AG20443 (cell line): ENCODE results near the gene ARHGDIG.

Source experiments
- DNase-seq: peaks from one replicate; pipeline ENCODE4 v3.0.0; 2012; ENCODE audit warnings: low spot score, mixed read lengths

Gene ARHGDIG

GRCh38 chr16:297832-298231, 17.4 kb downstream of the ARHGDIG start:
- DNase-seq = no peak

DNA sequence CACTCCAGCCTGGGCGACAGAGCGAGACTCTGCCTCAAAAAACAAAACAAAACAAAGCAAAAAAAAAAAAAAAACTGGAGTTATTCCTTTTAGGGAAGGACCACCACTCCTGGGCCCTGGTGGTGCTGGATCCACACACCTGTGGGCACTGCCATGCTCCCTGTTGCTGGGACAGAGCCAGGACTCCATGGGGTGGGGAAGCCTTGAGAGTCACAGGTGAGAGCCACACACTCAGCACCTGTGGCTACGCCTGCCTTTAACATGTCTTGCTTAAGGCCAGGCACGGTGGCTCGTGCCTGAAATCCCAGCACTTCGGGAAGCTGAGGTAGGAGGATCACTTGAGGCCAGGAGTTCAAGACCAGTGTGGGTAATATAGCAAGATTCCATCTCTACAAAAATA, 20.8 kb downstream of the ARHGDIG start:
- no peak for DNase-seq

DNA sequence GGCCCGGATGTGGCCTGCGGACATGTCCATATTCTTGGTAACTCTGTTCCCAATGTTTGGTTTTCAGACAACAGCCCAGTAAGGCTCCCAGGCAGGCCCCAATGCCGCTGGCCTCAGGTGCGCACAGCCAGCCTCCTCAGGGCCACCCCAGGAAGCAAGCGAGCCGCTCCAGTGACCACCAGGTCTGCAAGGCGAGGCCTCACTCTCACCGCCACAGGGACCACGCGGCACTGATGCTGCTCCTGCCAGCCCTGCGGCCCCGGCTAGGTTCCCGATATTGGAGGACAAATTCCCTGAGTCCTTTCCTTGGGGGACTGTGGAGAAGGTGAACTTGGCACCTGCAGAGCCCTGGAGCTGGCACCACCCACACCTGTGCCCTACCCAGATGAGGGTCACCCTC, 21.6 kb downstream of the ARHGDIG start:
- DNase-seq = no peak

DNA sequence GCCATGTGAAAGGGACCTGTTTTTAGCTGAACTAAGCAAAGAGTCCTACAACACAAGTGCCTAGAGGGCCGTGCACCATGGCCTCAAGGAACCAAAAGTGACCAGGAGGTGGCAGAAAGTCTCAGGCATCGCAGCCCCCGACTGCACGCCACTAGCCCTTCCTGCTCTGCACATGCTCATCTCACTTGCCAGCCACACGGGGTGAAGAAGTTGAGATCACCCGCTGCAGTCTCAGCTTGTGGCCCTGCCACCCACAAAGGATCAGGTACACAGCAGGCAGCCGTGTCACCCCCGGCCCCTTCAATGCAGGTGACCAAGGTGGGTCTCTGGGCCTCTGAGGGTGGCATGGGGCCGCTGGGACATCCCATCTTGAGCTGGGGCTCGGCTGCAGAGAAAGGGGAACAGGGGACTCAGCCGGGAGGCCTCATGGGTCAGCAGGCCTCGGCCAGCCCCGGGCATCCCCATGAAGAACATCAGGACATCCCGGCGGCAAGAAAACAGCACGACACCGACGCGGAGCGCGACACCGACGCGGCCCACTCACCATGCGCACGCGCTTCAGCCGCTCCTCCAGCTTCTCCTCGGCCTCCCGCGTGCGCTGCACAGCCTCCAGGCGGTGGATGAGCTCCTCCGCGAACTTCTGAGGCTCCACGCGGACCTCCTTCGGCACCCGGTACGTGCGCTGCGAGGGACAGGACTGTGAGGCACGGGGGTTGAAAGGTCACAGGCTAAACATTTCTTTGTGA, 23.5 kb downstream of the ARHGDIG start:
- DNase-seq = no peak

DNA sequence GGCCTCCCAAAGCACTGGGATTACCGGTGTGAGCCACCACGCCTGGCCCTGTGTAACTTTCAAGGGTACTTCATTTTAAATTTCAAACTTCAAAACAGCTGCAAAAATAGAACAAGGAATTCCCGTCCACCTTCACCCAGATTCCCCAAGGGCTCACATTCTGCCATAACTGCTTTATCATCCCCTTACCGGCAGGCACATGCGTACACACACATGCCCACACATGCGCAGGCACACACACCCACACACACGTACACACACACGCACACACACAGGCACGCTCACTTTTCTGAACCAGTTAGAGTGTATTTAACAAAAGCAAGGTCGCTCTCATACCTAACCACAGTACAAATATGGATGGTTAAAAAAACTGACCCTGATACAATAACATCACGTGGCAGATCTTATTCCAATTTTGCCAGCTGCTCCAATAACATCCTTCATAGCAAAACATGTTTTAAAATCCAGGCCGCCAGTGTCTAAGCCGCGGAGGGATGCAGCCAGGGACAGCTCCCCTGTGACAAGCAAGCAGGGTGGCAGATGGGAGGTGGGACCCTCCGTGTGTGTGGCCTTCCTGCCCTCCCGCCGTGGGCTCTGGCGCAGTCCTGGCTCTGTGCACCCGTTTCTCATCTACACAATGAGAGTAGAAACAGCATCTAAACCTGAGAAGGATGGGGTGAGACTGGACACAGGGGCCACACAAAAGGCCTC, 25.7 kb downstream of the ARHGDIG start:
- DNase-seq = no peak

DNA sequence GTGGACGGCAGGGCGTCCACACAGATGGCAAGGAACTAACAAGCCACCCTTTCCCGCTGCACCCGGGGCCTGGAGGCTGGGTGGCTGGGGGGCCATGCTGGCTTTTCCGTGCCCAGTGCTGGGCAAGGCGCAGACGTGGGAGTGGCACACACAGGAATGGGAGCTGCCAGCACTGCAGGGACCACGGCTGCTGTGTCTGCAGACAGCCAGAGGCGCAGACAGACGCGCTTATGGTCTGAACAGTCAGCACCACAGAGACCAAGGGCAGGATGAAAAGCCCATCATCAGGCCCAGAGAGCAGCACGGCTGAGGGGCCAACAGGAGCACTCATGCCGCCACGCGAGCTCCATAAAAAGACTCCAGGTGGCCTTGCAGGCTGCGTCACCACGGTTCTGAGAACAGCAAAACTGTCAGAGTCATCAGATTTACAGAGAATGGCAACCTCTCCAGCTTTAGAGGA, 26.6 kb downstream of the ARHGDIG start:
- no peak for DNase-seq

DNA sequence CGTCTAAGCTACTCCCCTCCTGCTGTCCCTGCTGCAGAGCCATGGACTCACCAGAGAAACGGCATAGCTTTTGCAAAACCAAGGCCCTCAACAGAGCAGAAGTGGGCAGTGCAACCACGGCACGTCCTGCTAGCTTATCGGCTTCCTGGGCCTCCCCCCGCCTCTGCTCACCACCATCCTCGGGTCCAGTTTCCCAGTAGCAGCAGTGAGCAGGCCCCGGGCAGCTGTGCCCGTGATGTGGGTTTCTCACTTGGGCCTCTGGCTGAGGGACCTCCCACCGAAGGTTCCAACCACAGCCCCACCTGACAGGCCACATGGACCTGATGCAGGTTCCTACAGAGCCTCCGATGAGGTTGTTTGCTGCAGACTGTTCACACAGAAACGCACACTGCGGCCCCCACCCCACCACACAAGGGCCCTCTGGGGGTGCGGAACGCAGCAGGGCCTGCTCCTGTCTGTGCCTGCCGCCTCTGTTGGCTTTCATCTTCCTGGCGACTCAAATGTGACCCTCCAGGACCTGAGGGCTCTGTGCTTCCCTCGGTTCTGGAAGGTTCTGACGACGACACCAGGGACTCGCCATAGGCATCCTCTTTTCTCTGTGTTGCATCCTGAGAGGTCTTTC, 27.4 kb downstream of the ARHGDIG start:
- no peak for DNase-seq

DNA sequence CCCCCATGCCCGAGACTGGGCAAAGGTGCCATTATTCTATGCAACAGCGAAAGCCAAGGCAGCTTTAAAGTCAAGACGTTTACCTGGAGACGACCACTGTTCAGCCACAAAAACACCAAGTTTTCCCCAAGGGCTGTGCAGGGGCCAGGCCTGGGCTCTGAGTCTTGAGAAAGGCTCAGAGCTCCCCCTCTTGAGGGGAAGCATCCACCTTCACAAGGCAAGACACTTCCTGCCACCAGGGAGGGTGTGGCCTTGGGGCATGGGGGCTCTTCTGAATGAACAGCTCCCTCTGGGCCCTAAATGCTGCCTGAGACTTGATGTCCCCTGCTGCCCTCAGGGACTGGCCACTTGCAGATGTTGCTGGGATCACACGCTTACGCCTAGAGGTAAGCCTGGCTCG, 29.1 kb downstream of the ARHGDIG start:
- no peak for DNase-seq

- DNase-seq = no peak
These were observed 31.3 kb downstream of the ARHGDIG start for GRCh38 chr16:311725-312124.

GRCh38 chr16:314351-314750, 34.0 kb downstream of the ARHGDIG start:
- no peak for DNase-seq

GRCh38 chr16:314795-315299, 34.5 kb downstream of the ARHGDIG start:
- DNase-seq = no peak

DNA sequence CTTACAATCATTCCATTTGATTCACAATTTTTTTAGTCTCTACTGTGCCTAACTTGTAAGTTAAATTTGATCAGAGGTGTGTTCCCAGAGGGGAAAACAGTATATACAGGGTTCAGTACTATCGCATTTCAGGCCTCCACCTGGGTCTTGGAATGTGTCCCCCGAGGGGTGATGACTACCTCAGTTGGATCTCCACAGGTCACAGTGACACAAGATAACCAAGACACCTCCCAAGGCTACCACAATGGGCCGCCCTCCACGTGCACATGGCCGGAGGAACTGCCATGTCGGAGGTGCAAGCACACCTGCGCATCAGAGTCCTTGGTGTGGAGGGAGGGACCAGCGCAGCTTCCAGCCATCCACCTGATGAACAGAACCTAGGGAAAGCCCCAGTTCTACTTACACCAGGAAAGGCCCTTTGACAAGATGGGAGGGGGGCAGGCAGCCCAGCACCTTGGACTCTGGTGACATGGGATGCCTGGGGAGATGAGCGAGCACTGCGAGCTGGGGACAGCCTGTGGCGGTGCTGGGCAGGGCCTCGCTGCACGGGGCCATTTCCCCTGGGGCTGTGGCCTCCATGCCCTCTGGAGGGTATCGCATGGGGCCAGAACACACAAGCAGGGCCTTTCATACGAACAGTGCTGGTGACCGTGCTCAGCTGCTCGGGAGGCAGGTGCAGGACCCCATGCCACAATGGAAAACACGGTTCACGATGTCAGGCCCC, 36.5 kb downstream of the ARHGDIG start:
- no peak for DNase-seq

- DNase-seq = no peak
These were observed 37.2 kb downstream of the ARHGDIG start for GRCh38 chr16:317583-317982.

DNA sequence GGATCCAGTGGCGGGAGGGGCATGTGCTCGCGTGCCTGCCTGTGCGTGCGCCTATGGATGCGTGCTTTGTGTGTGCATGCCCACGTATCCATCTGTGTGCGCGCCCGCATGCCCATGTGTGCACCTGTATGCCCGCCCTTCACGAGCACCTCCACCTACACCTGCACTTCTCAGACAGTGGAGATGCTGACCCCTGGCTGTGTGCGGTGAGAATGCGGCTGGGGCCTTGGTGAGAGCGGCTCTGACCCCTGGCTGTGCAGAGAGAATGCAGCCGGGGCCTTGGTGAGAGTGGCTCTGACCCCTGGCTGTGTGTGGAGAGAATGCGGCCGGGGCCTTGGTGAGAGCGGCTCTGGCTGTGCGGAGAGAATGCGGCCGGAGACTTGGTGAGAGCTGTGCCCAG, 38.2 kb downstream of the ARHGDIG start:
- no peak for DNase-seq

- DNase-seq = no peak
These were observed 39.8 kb downstream of the ARHGDIG start for GRCh38 chr16:320206-320605.

DNA sequence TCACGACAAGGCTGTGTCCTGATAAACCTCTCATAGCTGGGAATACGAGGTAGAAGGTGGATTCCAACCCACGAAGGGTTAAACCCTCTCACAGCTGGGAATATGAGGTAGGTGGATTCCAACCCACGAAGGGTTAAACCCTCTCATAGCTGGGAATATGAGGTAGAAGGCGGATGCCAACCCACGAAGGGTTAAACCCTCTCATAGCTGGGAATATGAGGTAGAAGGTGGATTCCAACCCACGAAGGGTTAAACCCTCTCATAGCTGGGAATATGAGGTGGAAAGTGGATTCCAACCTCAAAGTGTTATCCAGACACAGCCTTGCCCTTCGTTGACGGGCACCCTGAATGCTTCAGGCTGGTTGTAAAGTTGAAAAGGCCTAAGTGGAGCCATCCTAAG, 41.1 kb downstream of the ARHGDIG start:
- DNase-seq = no peak

DNA sequence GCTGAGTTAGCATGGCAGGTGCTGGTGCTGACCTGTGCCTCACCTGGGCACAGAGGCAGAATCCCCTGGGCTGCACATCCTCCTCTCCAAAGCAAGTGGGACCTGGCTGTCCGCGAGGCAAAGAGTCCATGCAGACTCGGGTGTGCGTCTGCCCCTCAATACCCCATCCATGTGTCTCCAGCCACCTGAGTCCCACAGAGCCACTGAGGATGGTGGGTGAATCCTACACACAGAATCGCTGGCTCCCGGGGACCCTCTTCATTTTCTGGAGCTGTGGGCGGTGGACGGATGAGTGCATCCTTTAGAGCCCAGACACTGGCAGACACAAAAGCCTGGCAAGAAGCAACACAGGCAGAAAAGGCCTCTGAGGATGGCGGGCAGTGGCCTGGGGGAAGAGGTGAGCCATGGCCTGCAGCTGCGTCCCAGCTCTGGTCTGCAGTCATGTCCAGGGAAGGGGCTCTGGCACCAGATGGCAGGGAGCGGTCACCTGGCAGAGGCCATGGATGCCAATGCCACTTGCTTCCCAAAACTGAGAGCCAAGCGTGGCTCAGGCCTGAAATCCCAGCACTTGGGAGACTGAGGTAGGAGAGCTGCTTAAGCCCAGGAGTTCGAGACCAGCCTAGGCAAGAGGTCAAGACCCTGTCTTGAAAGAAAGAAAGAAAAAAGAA, 42.2 kb downstream of the ARHGDIG start:
- DNase-seq = no peak

DNA sequence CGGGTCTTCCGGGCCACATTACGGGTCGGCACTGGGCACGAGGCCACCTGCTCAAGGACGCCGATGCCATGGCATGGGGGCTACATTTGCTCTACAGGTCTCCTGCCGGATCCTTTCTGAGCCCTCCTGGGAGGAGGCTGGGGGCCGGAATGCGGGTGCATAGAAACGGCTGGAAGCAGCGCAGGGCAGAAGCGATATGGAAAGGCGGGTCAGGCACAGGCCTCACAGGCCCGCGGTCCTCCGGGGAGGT, 43.7 kb downstream of the ARHGDIG start:
- DNase-seq = no peak

GRCh38 chr16:324451-325334, 44.3 kb downstream of the ARHGDIG start:
- DNase-seq = no peak

GRCh38 chr16:325375-326145, 45.2 kb downstream of the ARHGDIG start:
- DNase-seq = no peak
